Peyer's patch (tissue), 4 donors: Measurements from ENCODE around the gene TFF1.

ENCODE experiments used
- POLR2A ChIP-seq, 2 donors: fragments of 450-650 bp; IDR thresholded peaks; one replicate each; pipeline ENCODE4 v1.5.1; 2017; ENCODE audit warnings: antibody characterized with exemption in 2 of 2, mild to moderate bottlenecking in 2 of 2, moderate library complexity in 2 of 2
- TF ChIP-seq, protein P1 (sequence below), 6 experiments: fragments of 450-650 bp in 4 of 6; fragments of 200-600 bp in 2 of 6; sonication (generic) in 1 of 6; IDR thresholded peaks; one replicate each; pipeline ENCODE4 v1.5.1; 2017 to 2019; ENCODE audit warnings: antibody characterized with exemption in 6 of 6, mild to moderate bottlenecking in 3 of 6, moderate library complexity in 1 of 6

GRCh38 chr21:42384989-42385388 is 18.7 kb upstream of the TFF1 start:
- no peak for TF ChIP-seq POLR2A (IDR thresholded peaks at IDR 0.05)
- TF ChIP-seq, protein P1, sequence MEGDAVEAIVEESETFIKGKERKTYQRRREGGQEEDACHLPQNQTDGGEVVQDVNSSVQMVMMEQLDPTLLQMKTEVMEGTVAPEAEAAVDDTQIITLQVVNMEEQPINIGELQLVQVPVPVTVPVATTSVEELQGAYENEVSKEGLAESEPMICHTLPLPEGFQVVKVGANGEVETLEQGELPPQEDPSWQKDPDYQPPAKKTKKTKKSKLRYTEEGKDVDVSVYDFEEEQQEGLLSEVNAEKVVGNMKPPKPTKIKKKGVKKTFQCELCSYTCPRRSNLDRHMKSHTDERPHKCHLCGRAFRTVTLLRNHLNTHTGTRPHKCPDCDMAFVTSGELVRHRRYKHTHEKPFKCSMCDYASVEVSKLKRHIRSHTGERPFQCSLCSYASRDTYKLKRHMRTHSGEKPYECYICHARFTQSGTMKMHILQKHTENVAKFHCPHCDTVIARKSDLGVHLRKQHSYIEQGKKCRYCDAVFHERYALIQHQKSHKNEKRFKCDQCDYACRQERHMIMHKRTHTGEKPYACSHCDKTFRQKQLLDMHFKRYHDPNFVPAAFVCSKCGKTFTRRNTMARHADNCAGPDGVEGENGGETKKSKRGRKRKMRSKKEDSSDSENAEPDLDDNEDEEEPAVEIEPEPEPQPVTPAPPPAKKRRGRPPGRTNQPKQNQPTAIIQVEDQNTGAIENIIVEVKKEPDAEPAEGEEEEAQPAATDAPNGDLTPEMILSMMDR (IDR thresholded peaks at IDR 0.05), result no peak
